H9 (cell line): Measurements from ENCODE around the gene PCDHGA2. TPM values are rescaled to one million over a fixed set of nuclear protein-coding genes. Genes with fewer than 3 reads are reported as not detected.

Source experiments
- DNase-seq: peaks from one replicate; pipeline ENCODE4 v3.0.0-alpha.2; 2017
- H2AFZ ChIP-seq: one replicate; pipeline ENCODE4 v1.6.1; 2013; ENCODE audit warnings: mild to moderate bottlenecking, low read length, control low read depth, moderate library complexity
- H2AK5ac ChIP-seq: 2 replicates; pipeline ENCODE4 v1.6.1; 2013; ENCODE audit warnings: low read length, control low read depth, mixed read lengths; ENCODE audit not compliant: insufficient read length
- H2BK120ac ChIP-seq: one replicate; pipeline ENCODE4 v1.6.1; 2013; ENCODE audit warnings: low read depth, mild to moderate bottlenecking, low read length, control low read depth, inconsistent platforms; ENCODE audit not compliant: poor library complexity, severe bottlenecking
- H2BK12ac ChIP-seq: 2 replicates; pipeline ENCODE4 v1.6.1; 2013; ENCODE audit warnings: low read length, control low read depth, mixed read lengths, low read depth; ENCODE audit not compliant: insufficient read length
- H2BK15ac ChIP-seq: 2 replicates; pipeline ENCODE4 v1.6.1; 2013; ENCODE audit warnings: low read depth, low read length, control low read depth
- H2BK20ac ChIP-seq: one replicate; pipeline ENCODE4 v1.6.1; 2013; ENCODE audit warnings: low read depth, mild to moderate bottlenecking, low read length, control low read depth, inconsistent platforms; ENCODE audit not compliant: poor library complexity, severe bottlenecking
- H2BK5ac ChIP-seq: 2 replicates; pipeline ENCODE4 v1.6.1; 2013; ENCODE audit warnings: low read length, control low read depth, mixed read lengths; ENCODE audit not compliant: insufficient read length
- H3K14ac ChIP-seq: 2 replicates; pipeline ENCODE4 v1.6.1; 2013; ENCODE audit warnings: low read length, control low read depth; ENCODE audit not compliant: insufficient read depth
- H3K18ac ChIP-seq: 2 replicates; pipeline ENCODE4 v1.6.1; 2013; ENCODE audit warnings: low read depth, mild to moderate bottlenecking, mixed read lengths, low read length, control low read depth; ENCODE audit not compliant: insufficient read length
- H3K23ac ChIP-seq: 2 replicates; pipeline ENCODE4 v1.6.1; 2013; ENCODE audit warnings: low read length, control low read depth, mixed read lengths, low read depth; ENCODE audit not compliant: insufficient read length
- H3K23me2 ChIP-seq: 2 replicates; pipeline ENCODE4 v1.6.1; 2013; ENCODE audit warnings: low read depth, mild to moderate bottlenecking, mixed read lengths, low read length, control low read depth; ENCODE audit not compliant: insufficient read length, poor library complexity, severe bottlenecking
- H3K27ac ChIP-seq: 2 replicates; pipeline ENCODE4 v1.5.1; 2013; ENCODE audit warnings: low read length, control low read depth, mixed read lengths, low read depth; ENCODE audit not compliant: insufficient read length
- H3K27me3 ChIP-seq: 2 replicates; pipeline ENCODE4 v1.6.1; 2013; ENCODE audit warnings: low read length, control low read depth, inconsistent platforms; ENCODE audit not compliant: insufficient read depth
- H3K4ac ChIP-seq: 2 replicates; pipeline ENCODE4 v1.6.1; 2013; ENCODE audit warnings: low read depth, mild to moderate bottlenecking, control low read depth, inconsistent platforms, low read length, moderate library complexity
- H3K4me1 ChIP-seq: 2 replicates; pipeline ENCODE4 v1.6.1; 2013; ENCODE audit warnings: low read length, control low read depth, inconsistent platforms; ENCODE audit not compliant: insufficient read depth
- H3K4me2 ChIP-seq: 2 replicates; pipeline ENCODE4 v1.6.1; 2013; ENCODE audit warnings: low read length, control low read depth, mixed read lengths; ENCODE audit not compliant: insufficient read length, insufficient read depth
- H3K56ac ChIP-seq: 2 replicates; pipeline ENCODE4 v1.6.1; 2013; ENCODE audit warnings: low read depth, mild to moderate bottlenecking, mixed read lengths, low read length, control low read depth; ENCODE audit not compliant: insufficient read length
- H3K79me1 ChIP-seq: 2 replicates; pipeline ENCODE4 v1.6.1; 2013; ENCODE audit warnings: low read depth, mild to moderate bottlenecking, moderate library complexity, low read length, control low read depth, inconsistent platforms; ENCODE audit not compliant: insufficient read depth, poor library complexity, severe bottlenecking
- H3K79me2 ChIP-seq: 2 replicates; pipeline ENCODE4 v1.6.1; 2013; ENCODE audit warnings: low read length, control low read depth, inconsistent platforms; ENCODE audit not compliant: insufficient read depth
- H3K9ac ChIP-seq: 2 replicates; pipeline ENCODE4 v1.6.1; 2013; ENCODE audit warnings: low read length, control low read depth, mixed read lengths; ENCODE audit not compliant: insufficient read length; ENCODE audit errors: extremely low read depth
- H3K9me3 ChIP-seq: one replicate; pipeline ENCODE4 v1.6.1; 2013; ENCODE audit warnings: low read depth, low read length, inconsistent platforms; ENCODE audit not compliant: control insufficient read depth
- H3T11ph ChIP-seq: one replicate; pipeline ENCODE4 v1.6.1; 2013; ENCODE audit warnings: mild to moderate bottlenecking, low read length, control low read depth, inconsistent platforms
- H4K20me1 ChIP-seq: one replicate; pipeline ENCODE4 v1.6.1; 2013; ENCODE audit not compliant: control insufficient read depth, insufficient read length, insufficient read depth
- H4K5ac ChIP-seq: 2 replicates; pipeline ENCODE4 v1.6.1; 2013; ENCODE audit warnings: low read depth, mild to moderate bottlenecking, mixed read lengths, low read length, control low read depth; ENCODE audit not compliant: insufficient read length
- H4K8ac ChIP-seq: replicated peaks from 2 replicates; pipeline ENCODE4 v1.6.1; 2013; ENCODE audit warnings: low read length, control low read depth, mixed read lengths, low read depth; ENCODE audit not compliant: insufficient read length
- H4K91ac ChIP-seq: 2 replicates; pipeline ENCODE4 v1.6.1; 2013; ENCODE audit warnings: low read depth, mild to moderate bottlenecking, moderate library complexity, mixed read lengths, low read length, control low read depth; ENCODE audit not compliant: insufficient read length
- H3K27ac Mint-ChIP-seq, 3 experiments: 2 replicates in 2 of 3; 3 replicates in 1 of 3; pipeline ENCODE4 v1.8.0; 2020 to 2021; ENCODE audit warnings: mixed read lengths in 3 of 3, mild to moderate bottlenecking in 1 of 3, moderate library complexity in 1 of 3
- H3K27me3 Mint-ChIP-seq: 2 replicates; pipeline ENCODE4 v1.8.0; 2021; ENCODE audit warnings: low read depth, mild to moderate bottlenecking, moderate library complexity, mixed read lengths
- H3K36me3 Mint-ChIP-seq, 3 experiments: 2 replicates in 2 of 3; 3 replicates in 1 of 3; pipeline ENCODE4 v1.8.0; 2020 to 2021; ENCODE audit warnings: low read depth in 3 of 3, mixed read lengths in 3 of 3; ENCODE audit not compliant: insufficient read depth in 1 of 3
- H3K4me1 Mint-ChIP-seq, 2 experiments: 2 replicates each; pipeline ENCODE4 v1.8.0; 2020; ENCODE audit warnings: mixed read lengths in 2 of 2
- H3K4me3 Mint-ChIP-seq, 2 experiments: 2 replicates in 1 of 2; 3 replicates in 1 of 2; pipeline ENCODE4 v1.8.0; 2020 to 2021; ENCODE audit warnings: mild to moderate bottlenecking in 2 of 2, mixed read lengths in 2 of 2, moderate library complexity in 1 of 2
- H3K9me3 Mint-ChIP-seq, 2 experiments: 2 replicates in 1 of 2; 3 replicates in 1 of 2; pipeline ENCODE4 v1.8.0; 2020; ENCODE audit warnings: mild to moderate bottlenecking in 2 of 2, mixed read lengths in 2 of 2, moderate library complexity in 1 of 2
- CTCF ChIP-seq: fragments of 200-600 bp; sonication (generic); conservative IDR thresholded peaks from 3 replicates; pipeline ENCODE4 v1.8.0; 2021; ENCODE audit warnings: antibody characterized with exemption, mild to moderate bottlenecking
- WGBS: extraction: QIAGEN DNeasy Blood & Tissue Kit; methylation state at CpG from one replicate; pipeline ENCODE4 v1.1.7; 2013; ENCODE audit warnings: missing lambda C conversion rate, low lambda C conversion rate, mixed read lengths; ENCODE audit not compliant: insufficient read length; ENCODE audit errors: extremely low coverage; 5-methylcytosine and 5-hydroxymethylcytosine counted together
- total RNA-seq: library from RNA; stranded (reverse); gene quantifications from 2 replicates; pipeline ENCODE4 v1.2.1, GENCODE V29; 2021

PCDHGA2 gene
- total RNA-seq, 1 experiment from 2014 or later, result 0.90 TPM

GRCh38 chr5:141354900-141355469 is 16.4 kb downstream of the PCDHGA2 start, which contains the start of gene PCDHGA4:
PCDHGA4 (plus strand) TSS chr5:141355021; CDS start chr5:141355108, 87 bp downstream.
- H3K36me3 Mint-ChIP-seq, result peaks cover 18 to 68% (median 50%) of the 10 kb centered on the region in 3 experiments
- no peak within 1 kb of the TSS for H3K4me3 Mint-ChIP-seq
- DNase-seq, result no peak

More at GRCh38 chr5:141354900-141355469, 16.4 kb downstream of the PCDHGA2 start, which contains the start of gene PCDHGA4:
- H4K91ac ChIP-seq, result no peak within 1 kb of the TSS
- H2BK12ac ChIP-seq, result no peak within 1 kb of the TSS
- no peak within 1 kb of the TSS for H4K5ac ChIP-seq
- no peak within 1 kb of the TSS for H3K56ac ChIP-seq
- no peaks in the 10 kb centered on the region for H3K4me1 ChIP-seq
- H2BK15ac ChIP-seq, result no peak within 1 kb of the TSS
- H4K8ac ChIP-seq, result no peak within 1 kb of the TSS
- peaks cover 33% of the 10 kb centered on the region for H3K9me3 ChIP-seq
- no CpG with 5 or more reads among the region's 29 CpGs for WGBS
- no peak within 1 kb of the TSS for H3K23ac ChIP-seq
- Mint-ChIP-seq H3K27ac (no peak within 1 kb of the TSS), H3K27me3 (peaks cover 2% of the 10 kb centered on the region), H3K9me3 (peaks cover 60 to 62% of the 10 kb centered on the region in 2 experiments), H3K4me1 (peaks cover 7% of the 10 kb centered on the region in 2 experiments)
- H3K4me2 ChIP-seq, result no peak within 1 kb of the TSS
- no peaks in the 10 kb centered on the region for H4K20me1 ChIP-seq
- TF ChIP-seq CTCF, result peak; percentile 64
- H3K27me3 ChIP-seq, result no peaks in the 10 kb centered on the region
- no peak within 1 kb of the TSS for H2BK20ac ChIP-seq
- H3K27ac ChIP-seq, result no peak within 1 kb of the TSS
- H3K14ac ChIP-seq, result no peak within 1 kb of the TSS
- no peak within 1 kb of the TSS for H2AK5ac ChIP-seq
- H2AFZ ChIP-seq, result no peak within 1 kb of the TSS
- H3K9ac ChIP-seq, result no peak within 1 kb of the TSS
- H2BK5ac ChIP-seq, result no peak within 1 kb of the TSS
- no peak within 1 kb of the TSS for H3T11ph ChIP-seq
- H3K79me2 ChIP-seq, result no peaks in the 10 kb centered on the region
- no peaks in the 10 kb centered on the region for H3K79me1 ChIP-seq
- no peak within 1 kb of the TSS for H3K4ac ChIP-seq
- no peak within 1 kb of the TSS for H2BK120ac ChIP-seq
- H3K18ac ChIP-seq, result no peak within 1 kb of the TSS
- H3K23me2 ChIP-seq, result peaks cover 3% of the 10 kb centered on the region
